ENCODE measurements around the gene HUNK.

The HUNK gene

GRCh38 chr21:31838586-31839355 is 34.0 kb upstream of the HUNK start:
- TF ChIP-seq CTCF (IDR thresholded peaks at IDR 0.05; ENCODE audit: insufficient read depth, low read length, missing control alignments), result no peak
- ChIA-PET CTCF (interaction anchor here (0.8 to 1.1 kb wide), 2 partner anchors 27 to 34 kb away, joined by 3 to 5 read pairs; partner anchors contain the start of gene HUNK), POLR2A (no interaction called here)
- DNase-seq (ENCODE audit: low read depth, low spot score), result no peak
- no peak overlapping the region for H3K4me3 ChIP-seq (ENCODE audit: low read depth, low read length)

GRCh38 chr21:31844206-31844605 is 28.6 kb upstream of the HUNK start:
- ChIA-PET CTCF (no interaction called here), POLR2A (no interaction called here)
- no peak overlapping the region for H3K4me3 ChIP-seq (ENCODE audit: low read depth, low read length)
- TF ChIP-seq CTCF (IDR thresholded peaks at IDR 0.05; ENCODE audit: insufficient read depth, low read length, missing control alignments), result no peak
- no peak for DNase-seq (ENCODE audit: low read depth, low spot score)

DNA sequence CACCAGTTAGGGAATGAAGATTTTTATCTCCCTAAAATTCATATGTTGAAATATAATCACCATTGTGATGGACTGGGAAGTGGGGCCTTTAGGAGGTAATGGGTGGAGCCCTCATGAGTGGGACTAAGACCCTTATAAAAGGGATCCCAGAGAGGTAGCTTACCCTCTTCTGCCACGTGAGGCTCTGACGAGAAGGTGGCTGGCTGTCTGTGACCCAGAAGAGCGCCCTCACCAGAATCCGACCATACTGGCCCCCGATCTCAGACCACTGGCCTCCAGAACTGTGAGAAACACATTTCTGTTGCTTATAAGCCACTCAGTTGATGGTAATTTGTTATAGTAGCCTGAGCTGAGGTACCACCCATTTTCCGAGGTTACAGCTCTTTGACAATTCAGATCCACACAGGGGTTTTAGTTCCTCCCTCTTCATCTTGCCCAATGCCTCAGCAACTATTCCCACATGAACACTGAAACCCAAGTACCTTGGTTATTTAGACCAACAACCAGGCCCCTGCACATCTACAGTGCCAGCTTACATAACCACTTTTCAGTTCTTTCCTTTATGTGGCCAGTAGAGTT is 27.6 kb upstream of the HUNK start:
- no peak for DNase-seq (ENCODE audit: low read depth, low spot score)
- POLR2A ChIA-PET, result no interaction called here
- no peak for TF ChIP-seq CTCF (IDR thresholded peaks at IDR 0.05; ENCODE audit: insufficient read depth, low read length, missing control alignments)
- CTCF ChIA-PET, result interaction anchor here (1.0 kb wide), 1 partner anchor 21 kb away, joined by 3 read pairs; no protein-coding TSS in a partner anchor
- H3K4me3 ChIP-seq (ENCODE audit: low read depth, low read length), result no peak overlapping the region

- ChIA-PET CTCF (interaction anchor here (1.3 to 2.1 kb wide), 2 partner anchors 14 to 19 kb away, joined by 3 to 9 read pairs; no protein-coding TSS in a partner anchor), POLR2A (no interaction called here)
- no peak for TF ChIP-seq CTCF (IDR thresholded peaks at IDR 0.05; ENCODE audit: insufficient read depth, low read length, missing control alignments)
Observed at GRCh38 chr21:31846690-31847089, 26.1 kb upstream of the HUNK start.

GRCh38 chr21:31847761-31848160 is 25.1 kb upstream of the HUNK start:
- TF ChIP-seq CTCF (IDR thresholded peaks at IDR 0.05; ENCODE audit: insufficient read depth, low read length, missing control alignments), result no peak
- CTCF ChIA-PET, result interaction anchor here (0.9 to 2.1 kb wide), 4 partner anchors 16 to 411 kb away, joined by 3 to 9 read pairs (median 3); partner anchors contain the start of gene HUNK
- POLR2A ChIA-PET, result no interaction called here
- no peak for DNase-seq (ENCODE audit: low read depth, low spot score)
- H3K4me3 ChIP-seq (ENCODE audit: low read depth, low read length), result no peak overlapping the region

More at GRCh38 chr21:31846690-31847089, 26.1 kb upstream of the HUNK start:
- no peak for DNase-seq (ENCODE audit: low read depth, low spot score)
- no peak overlapping the region for H3K4me3 ChIP-seq (ENCODE audit: low read depth, low read length)

DNA sequence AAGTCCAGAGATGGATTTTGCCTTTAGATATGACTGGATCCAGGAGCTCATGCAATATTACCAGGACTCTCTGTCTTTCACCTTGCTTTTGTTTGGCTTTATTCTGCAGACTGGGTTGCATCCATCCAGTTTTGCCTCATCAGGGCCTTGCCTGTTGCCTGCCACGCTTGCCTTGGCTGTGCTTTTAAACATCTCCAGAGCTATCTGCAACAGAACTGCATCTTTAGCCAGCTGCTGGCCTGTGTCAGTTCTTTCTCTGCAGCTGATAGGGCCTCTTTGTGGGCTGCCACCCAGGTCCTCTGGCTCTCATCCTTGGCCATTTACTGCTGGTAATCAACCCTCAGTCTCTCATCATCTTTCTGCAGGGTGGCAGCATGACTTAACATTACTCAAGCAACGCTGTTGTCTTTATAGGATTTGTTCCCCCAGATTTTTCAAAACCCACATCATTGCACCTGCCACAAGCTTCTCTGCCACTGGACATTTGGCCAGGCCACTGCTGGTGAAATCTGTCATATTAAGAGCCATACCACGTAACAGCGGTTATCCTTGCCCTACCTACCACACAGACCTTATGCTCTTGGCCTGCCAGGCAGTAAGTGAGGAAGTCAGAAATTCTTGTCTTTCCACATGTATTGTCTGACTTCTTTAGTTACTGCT is 24.4 kb upstream of the HUNK start:
- no peak for TF ChIP-seq CTCF (IDR thresholded peaks at IDR 0.05; ENCODE audit: insufficient read depth, low read length, missing control alignments)
- POLR2A ChIA-PET, result no interaction called here
- no peak for DNase-seq (ENCODE audit: low read depth, low spot score)
- CTCF ChIA-PET, result interaction anchor here (0.9 to 2.1 kb wide), 2 partner anchors 18 to 410 kb away, joined by 3 to 9 read pairs; no protein-coding TSS in a partner anchor
- no peak overlapping the region for H3K4me3 ChIP-seq (ENCODE audit: low read depth, low read length)

Measured in AG04449 (cell line).